Keratinocyte (primary cell): ENCODE measurements around the gene HNRNPL. TPM values are rescaled to one million over a fixed set of nuclear protein-coding genes. Genes with fewer than 3 reads are reported as not detected.

ENCODE experiments used
- DNase-seq: peaks from one replicate; pipeline ENCODE4 v3.0.0-alpha.2; 2011; ENCODE audit warnings: low read depth, missing footprints, low spot score
- FAIRE-seq: peaks from 2 replicates; lab custom pipeline; 2011; peaks lifted over from hg19 to GRCh38; lab: Jason Lieb, UNC
- H2AFZ ChIP-seq: 2 replicates; pipeline ENCODE4 v1.6.0; 2012; ENCODE audit warnings: low read length, control low read depth, inconsistent platforms; ENCODE audit not compliant: control insufficient read depth
- H3K27ac ChIP-seq: 2 replicates; pipeline ENCODE4 v1.5.1; 2011; ENCODE audit warnings: low read length; ENCODE audit not compliant: control insufficient read depth, insufficient read depth
- H3K27me3 ChIP-seq: 3 replicates; pipeline ENCODE4 v1.6.0; 2011; ENCODE audit warnings: low read length; ENCODE audit not compliant: control insufficient read depth, insufficient read depth; ENCODE audit errors: extremely low read depth
- H3K36me3 ChIP-seq, 2 experiments: 2 replicates in 1 of 2; 3 replicates in 1 of 2; pipeline ENCODE4 v1.5.1; 2011; ENCODE audit warnings: low read length in 2 of 2, mild to moderate bottlenecking in 1 of 2; ENCODE audit not compliant: control insufficient read depth in 2 of 2, insufficient read depth in 2 of 2; ENCODE audit errors: extremely low read depth in 1 of 2
- H3K4me1 ChIP-seq: 3 replicates; pipeline ENCODE4 v1.5.1; 2011; ENCODE audit warnings: low read length; ENCODE audit not compliant: control insufficient read depth, insufficient read depth; ENCODE audit errors: extremely low read depth
- H3K4me2 ChIP-seq: 3 replicates; pipeline ENCODE4 v1.6.0; 2011; ENCODE audit warnings: low read depth, low read length; ENCODE audit not compliant: control insufficient read depth, insufficient read depth; ENCODE audit errors: extremely low read depth
- H3K4me3 ChIP-seq, 3 experiments: fragments of 200-600 bp in 1 of 3; sonication (generic) in 1 of 3; 2 replicates in 2 of 3; 3 replicates in 1 of 3; pipeline ENCODE4 v1.5.1; 2011 to 2016; ENCODE audit warnings: low read length in 3 of 3, mild to moderate bottlenecking in 3 of 3, control low read depth in 2 of 3, inconsistent platforms in 1 of 3, low read depth in 1 of 3, mixed read lengths in 1 of 3, mixed run types in 1 of 3, moderate library complexity in 1 of 3; ENCODE audit not compliant: control insufficient read depth in 2 of 3, insufficient read depth in 2 of 3; ENCODE audit errors: extremely low read depth in 1 of 3
- H3K79me2 ChIP-seq: 2 replicates; pipeline ENCODE4 v1.6.0; 2012; ENCODE audit warnings: low read length; ENCODE audit not compliant: control insufficient read depth, insufficient read depth
- H3K9ac ChIP-seq: 3 replicates; pipeline ENCODE4 v1.6.0; 2011; ENCODE audit warnings: low read length; ENCODE audit not compliant: control insufficient read depth, insufficient read depth; ENCODE audit errors: extremely low read depth
- H3K9me1 ChIP-seq: 3 replicates; pipeline ENCODE4 v1.6.0; 2011; ENCODE audit warnings: low read length; ENCODE audit not compliant: control insufficient read depth, insufficient read depth; ENCODE audit errors: extremely low read depth
- H3K9me3 ChIP-seq: 2 replicates; pipeline ENCODE4 v1.5.1; 2012; ENCODE audit warnings: low read depth, low read length; ENCODE audit not compliant: control insufficient read depth
- H4K20me1 ChIP-seq: 3 replicates; pipeline ENCODE4 v1.6.0; 2011; ENCODE audit warnings: low read length; ENCODE audit not compliant: control insufficient read depth, insufficient read depth; ENCODE audit errors: extremely low read depth
- CTCF ChIP-seq, 3 experiments: IDR thresholded peaks in 1 of 3; conservative IDR thresholded peaks in 1 of 3; optimal IDR thresholded peaks in 1 of 3; 2 replicates in 2 of 3; 3 replicates in 1 of 3; pipeline versions ENCODE3 to v1.5.1; 2011; ENCODE audit warnings: low read length in 3 of 3, mild to moderate bottlenecking in 3 of 3, moderate library complexity in 2 of 3, control low read depth in 1 of 3, inconsistent platforms in 1 of 3; ENCODE audit not compliant: insufficient read depth in 2 of 3; ENCODE audit errors: extremely low read depth in 1 of 3
- EZH2 ChIP-seq: IDR thresholded peaks from one replicate; pipeline ENCODE4 v1.6.1; 2012; ENCODE audit warnings: inconsistent platforms, mild to moderate bottlenecking, low read length, moderate library complexity
- dilution Hi-C: fragments of 300-500 bp; cut with MboI; formaldehyde crosslinking; loops from one replicate; pipeline ENCODE4 v1.7.0; 2020; ENCODE audit warnings: low sequenced_read_pairs; ENCODE audit not compliant: extremely low pct_ligation_motif_present
- polyA plus RNA-seq, 5 experiments: library from polyadenylated mRNA; depleted of rRNA in 3 of 5; stranded (reverse) in 3 of 5; stranded (forward) in 1 of 5; unstranded in 1 of 5; fragments of >200 nt; gene quantifications; 1 replicate in 1 of 5; 2 replicates in 3 of 5; 3 replicates in 1 of 5; pipeline versions ENCODE4 v1.2.1 to v1.2.3, GENCODE V29; 2011 to 2012; ENCODE audit warnings: missing spikeins in 2 of 5, low read depth in 1 of 5, low replicate concordance in 1 of 5
- small RNA-seq, 3 experiments: library from RNA; depleted of rRNA; stranded (forward); fragments of <200 nt; gene quantifications; one replicate each; pipeline ENCODE3, GENCODE V24; 2012; ENCODE audit warnings: low read depth in 3 of 3, low replicate concordance in 1 of 3; ENCODE audit not compliant: insufficient read length in 3 of 3

Gene HNRNPL
- polyA plus RNA-seq, 1 donor (not counting 4 experiments of a cell fraction or from before 2014, with no cell fraction given): 308 TPM

- no peaks in the 10 kb centered on the region for H3K9me1 ChIP-seq
- H3K4me1 ChIP-seq: peaks cover 17% of the 10 kb centered on the region
- peak; percentile 99 for FAIRE-seq
- no peaks in the 10 kb centered on the region for H3K27me3 ChIP-seq
- peak overlapping the region; percentile 16 for H2AFZ ChIP-seq
- TF ChIP-seq EZH2: no peak
- TF ChIP-seq CTCF (optimal IDR thresholded peaks at IDR 0.05 in 1 of 3, IDR thresholded peaks at IDR 0.05 in 1 of 3, conservative IDR thresholded peaks at IDR 0.05 in 1 of 3; ENCODE audit: extremely low read depth in 1 of 3, insufficient read depth in 2 of 3, low read length in 3 of 3): no peak
- no peak overlapping the region for H3K9ac ChIP-seq
- H3K79me2 ChIP-seq: peaks cover 1% of the 10 kb centered on the region
- DNase-seq: peak; percentile 74
- no peaks in the 10 kb centered on the region for H3K9me3 ChIP-seq
- no peak overlapping the region for H3K4me3 ChIP-seq
- peak overlapping the region; percentile 55 for H3K4me2 ChIP-seq
- H4K20me1 ChIP-seq: no peaks in the 10 kb centered on the region
- H3K36me3 ChIP-seq: no peaks in the 10 kb centered on the region
- dilution Hi-C loops: no loop called here
- H3K27ac ChIP-seq: peak overlapping the region; percentile 42
Measured at GRCh38 chr19:38786572-38787265, 63.1 kb downstream of the HNRNPL start.

Small RNA genes lying within 50 kb of the gene (small RNA-seq; reads per million reads assigned to genes)
- gene RNU6-140P: 0 reads per million in 3 experiments

Other genes with a start within 250 kb of the HNRNPL start
- gene MAP4K1, start 232.0 kb downstream of the HNRNPL start, polyA plus RNA-seq: 0.22 to 0.25 TPM in 2 of 3 replicates, not detected in the other
- 240 to 304 TPM (median 260 TPM) in 3 replicates for gene EIF3K, start 230.8 kb downstream of the HNRNPL start, polyA plus RNA-seq
- 463 to 720 TPM (median 526 TPM) in 3 replicates for gene ACTN4, start 202.3 kb downstream of the HNRNPL start, polyA plus RNA-seq
- gene CAPN12, start 105.5 kb downstream of the HNRNPL start, polyA plus RNA-seq: 5.6 to 20.4 TPM (median 6.0 TPM) in 3 replicates
- 9.1 to 19.7 TPM (median 19.6 TPM) in 3 replicates for gene LGALS7, start 76.5 kb downstream of the HNRNPL start, polyA plus RNA-seq
- gene LGALS7B, start 60.8 kb downstream of the HNRNPL start, polyA plus RNA-seq: 1,330 to 7,133 TPM (median 1,668 TPM) in 3 replicates
- gene LGALS4, start 37.0 kb downstream of the HNRNPL start, polyA plus RNA-seq: 0.11 to 0.30 TPM (median 0.13 TPM) in 3 replicates
- 64.9 to 85.5 TPM (median 72.1 TPM) in 3 replicates for gene ECH1, start 18.2 kb downstream of the HNRNPL start, polyA plus RNA-seq
- gene RINL, start 28.3 kb upstream of the HNRNPL start, polyA plus RNA-seq: 3.2 to 6.3 TPM (median 4.3 TPM) in 3 replicates
- 46.6 to 57.4 TPM (median 47.6 TPM) in 3 replicates for gene SIRT2, start 49.6 kb upstream of the HNRNPL start, polyA plus RNA-seq
- gene NFKBIB, start 50.0 kb upstream of the HNRNPL start, polyA plus RNA-seq: 12.3 to 14.4 TPM (median 13.7 TPM) in 3 replicates
- 0.14 to 0.24 TPM (median 0.17 TPM) in 3 replicates for gene CCER2, start 62.2 kb upstream of the HNRNPL start, polyA plus RNA-seq
- 13.9 to 19.2 TPM (median 16.4 TPM) in 3 replicates for gene SARS2, start 80.8 kb upstream of the HNRNPL start, polyA plus RNA-seq
- 37.7 to 65.9 TPM (median 43.4 TPM) in 3 replicates for gene MRPS12, start 81.0 kb upstream of the HNRNPL start, polyA plus RNA-seq
- gene FBXO17, start 125.8 kb upstream of the HNRNPL start, polyA plus RNA-seq: 5.4 to 7.7 TPM (median 6.5 TPM) in 3 replicates
- 4.4 to 6.9 TPM (median 4.4 TPM) in 3 replicates for gene FBXO27, start 182.6 kb upstream of the HNRNPL start, polyA plus RNA-seq
- 0.08 to 0.28 TPM (median 0.09 TPM) in 3 replicates for gene ACP7, start 234.4 kb upstream of the HNRNPL start, polyA plus RNA-seq